ENCODE measurements around the gene ATP8A1. TPM values are rescaled to one million over a fixed set of nuclear protein-coding genes. Genes with fewer than 3 reads are reported as not detected.

Gene ATP8A1
- total RNA-seq, 2 donors from 2014 or later: 12.5 to 25.8 TPM

- DNase-seq (ENCODE audit: low spot score): no peak
- Histone ChIP-seq H3K9me3 (no peaks in the 10 kb centered on the region), H3K27me3 (no peaks in the 10 kb centered on the region), H3K36me3 (no peaks in the 10 kb centered on the region), H3K27ac (no peak overlapping the region), H3K4me3 (no peak overlapping the region), H3K4me1 (peaks cover 0 to 7% of the 10 kb centered on the region in 2 donors)
- TF ChIP-seq CTCF (IDR thresholded peaks at IDR 0.05): no peak
These were observed 14.7 kb upstream of the ATP8A1 start for GRCh38 chr4:42671431-42672194.

GRCh38 chr4:42658261-42658660, 1.4 kb upstream of the ATP8A1 start:
- no peak for DNase-seq (ENCODE audit: low spot score)
- Histone ChIP-seq H3K27me3 (no peaks in the 10 kb centered on the region), H3K27ac (peak overlapping the region; percentile 83 to 86), H3K4me1 (peaks cover 0 to 38% of the 10 kb centered on the region in 2 donors), H3K4me3 (no peak overlapping the region), H3K36me3 (no peaks in the 10 kb centered on the region), H3K9me3 (no peaks in the 10 kb centered on the region)
- no peak for TF ChIP-seq CTCF (IDR thresholded peaks at IDR 0.05)

DNA sequence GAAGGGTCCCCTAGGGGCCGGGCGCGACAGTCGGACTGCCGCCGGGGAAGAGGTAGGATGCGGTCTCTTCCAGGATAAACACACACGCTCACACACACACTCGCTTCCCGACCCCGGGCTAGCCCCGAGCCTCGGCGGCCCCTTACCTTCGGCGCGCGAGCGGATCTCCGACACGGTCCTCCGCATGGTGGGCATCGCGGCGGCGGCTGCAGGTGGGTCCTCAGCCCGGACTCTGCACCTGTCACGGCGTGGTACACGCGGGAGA, 294 bp downstream of the ATP8A1 start:
- no peaks in the 10 kb centered on the region for H3K27me3 ChIP-seq
- peak overlapping the region; percentile 86 to 88 for H3K4me3 ChIP-seq
- H3K9me3 ChIP-seq: no peaks in the 10 kb centered on the region
- no peak for DNase-seq (ENCODE audit: low spot score)
- H3K27ac ChIP-seq: peak overlapping the region; percentile 83 to 86
- peaks cover 0 to 38% of the 10 kb centered on the region in 2 donors for H3K4me1 ChIP-seq
- no peaks in the 10 kb centered on the region for H3K36me3 ChIP-seq
- TF ChIP-seq CTCF (IDR thresholded peaks at IDR 0.05): no peak

- Histone ChIP-seq H3K4me3 (peak overlapping the region; percentile 86 to 88), H3K9me3 (no peaks in the 10 kb centered on the region), H3K27ac (peak overlapping the region; percentile 83 to 86), H3K4me1 (peaks cover 0 to 38% of the 10 kb centered on the region in 2 donors), H3K27me3 (no peaks in the 10 kb centered on the region), H3K36me3 (no peaks in the 10 kb centered on the region)
- DNase-seq (ENCODE audit: low spot score): peak; percentile 61
- TF ChIP-seq CTCF (IDR thresholded peaks at IDR 0.05): no peak
These were observed 805 bp downstream of the ATP8A1 start for GRCh38 chr4:42655921-42656678.

- Histone ChIP-seq H3K9me3 (no peaks in the 10 kb centered on the region), H3K4me3 (peak overlapping the region; percentile 86 to 88), H3K27ac (peak overlapping the region; percentile 52 to 83), H3K27me3 (no peaks in the 10 kb centered on the region), H3K4me1 (peaks cover 0 to 38% of the 10 kb centered on the region in 2 donors), H3K36me3 (no peaks in the 10 kb centered on the region)
- no peak for DNase-seq (ENCODE audit: low spot score)
- TF ChIP-seq CTCF (IDR thresholded peaks at IDR 0.05): no peak
These were observed 1.7 kb downstream of the ATP8A1 start for GRCh38 chr4:42655269-42655637.

All from right atrium auricular region (tissue), 2 donors.